Ecto neural progenitor cell (in vitro differentiated cells): ENCODE measurements around the gene PAFAH1B2.
"Not testable (repeated sequence)": the region's sequence is repeated elsewhere in the genome, so short reads cannot be mapped to it uniquely, and the experiment has no call there.

ENCODE experiments used
- DNase-seq: peaks from one replicate; pipeline ENCODE4 v3.0.0-alpha.2; 2018; ENCODE audit warnings: low spot score

Gene PAFAH1B2, protein sequence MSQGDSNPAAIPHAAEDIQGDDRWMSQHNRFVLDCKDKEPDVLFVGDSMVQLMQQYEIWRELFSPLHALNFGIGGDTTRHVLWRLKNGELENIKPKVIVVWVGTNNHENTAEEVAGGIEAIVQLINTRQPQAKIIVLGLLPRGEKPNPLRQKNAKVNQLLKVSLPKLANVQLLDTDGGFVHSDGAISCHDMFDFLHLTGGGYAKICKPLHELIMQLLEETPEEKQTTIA

DNA sequence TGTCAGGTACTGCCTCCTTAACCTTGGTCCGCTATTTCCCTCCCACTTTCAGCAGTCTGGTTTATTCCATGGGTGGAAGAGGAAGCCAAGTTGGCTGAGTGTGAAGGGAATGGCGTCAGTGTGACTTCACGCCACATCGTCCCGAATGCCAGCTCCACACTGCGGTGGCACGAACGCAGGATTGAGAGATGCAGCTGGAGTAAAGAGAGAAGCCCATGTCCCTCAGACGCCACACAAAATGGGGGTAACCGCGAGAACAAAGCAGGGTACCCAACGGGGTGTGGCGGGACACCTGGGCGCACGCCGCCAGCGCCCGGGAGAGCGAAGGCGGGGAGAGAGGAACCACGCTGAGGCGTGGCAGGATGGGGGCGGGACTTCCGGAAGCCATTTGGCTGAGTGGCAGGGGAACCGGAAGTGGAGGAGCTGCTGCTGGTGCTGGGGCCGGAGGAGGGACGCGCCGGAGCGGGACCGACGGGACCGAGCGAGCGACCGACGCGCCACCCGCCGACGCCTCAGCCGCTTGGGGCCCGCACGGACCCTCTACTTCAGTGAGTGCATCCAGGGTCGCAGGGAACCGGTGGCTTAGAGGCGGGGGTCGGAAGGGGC is at the start of gene PAFAH1B2:
Gene PAFAH1B2, plus strand, starts transcription at position 417 of the 606 bp plus-strand sequence. CDS start 8,161 bp downstream, outside the sequence.
- DNase-seq: peak; percentile 95

DNA sequence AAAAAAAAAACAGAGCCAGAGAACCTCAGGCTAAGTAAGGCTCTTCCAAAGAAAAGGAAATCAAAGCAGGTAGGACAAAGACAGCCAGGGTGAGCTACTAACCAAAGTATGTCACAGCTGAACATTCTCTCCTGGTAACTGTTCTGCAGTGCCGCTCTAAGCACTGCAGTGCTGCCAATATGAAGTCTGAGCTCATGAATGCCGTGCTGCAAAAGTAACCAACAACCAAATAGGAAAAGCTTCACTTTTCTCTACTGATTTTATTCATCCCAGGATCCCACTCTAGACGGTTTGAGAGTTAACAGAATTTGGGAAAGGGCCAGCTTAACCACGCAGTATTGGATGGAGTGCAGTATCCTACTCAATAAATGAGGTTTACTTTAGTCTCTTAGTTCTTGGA is 49.3 kb upstream of the PAFAH1B2 start:
- no peak for DNase-seq

DNA sequence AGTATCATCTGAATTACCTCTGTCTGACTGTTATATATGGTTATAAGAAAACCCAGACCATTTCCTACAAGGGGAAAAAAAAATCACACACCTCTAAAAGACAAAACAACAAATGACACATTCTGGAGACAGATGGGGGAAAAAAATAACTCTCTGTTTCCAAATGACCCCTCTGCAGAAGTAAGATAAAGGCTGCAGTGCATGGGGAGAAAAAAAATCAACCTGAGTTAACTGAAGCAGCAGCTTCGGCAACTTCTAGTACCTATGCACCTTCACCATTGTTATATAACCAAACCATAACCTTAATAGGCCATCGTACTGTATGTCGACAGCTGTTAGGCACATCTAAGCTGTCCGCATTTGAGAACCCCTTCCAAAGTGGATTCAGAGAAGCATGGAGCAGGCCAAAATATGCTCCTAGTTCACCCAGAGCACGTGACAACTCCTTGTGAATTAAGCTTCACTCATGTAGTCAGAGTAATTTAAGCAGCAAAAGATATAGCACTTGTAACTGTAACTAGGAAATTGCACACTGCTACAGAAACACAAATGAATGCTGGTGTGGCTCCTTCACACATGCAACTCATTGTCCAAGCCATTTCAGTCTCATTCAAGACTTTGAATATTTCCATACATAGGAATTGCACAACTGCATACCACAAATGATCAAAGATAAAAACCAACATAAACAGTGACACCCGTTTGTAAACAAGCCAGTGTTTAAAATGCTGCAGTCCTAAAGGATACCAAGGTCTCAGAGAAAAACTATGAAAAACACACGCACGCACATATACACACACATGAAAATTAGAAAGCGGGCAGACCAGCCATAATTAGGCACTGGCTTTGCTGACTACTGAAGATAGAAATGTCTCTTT is 48.6 kb upstream of the PAFAH1B2 start:
- no peak for DNase-seq

DNA sequence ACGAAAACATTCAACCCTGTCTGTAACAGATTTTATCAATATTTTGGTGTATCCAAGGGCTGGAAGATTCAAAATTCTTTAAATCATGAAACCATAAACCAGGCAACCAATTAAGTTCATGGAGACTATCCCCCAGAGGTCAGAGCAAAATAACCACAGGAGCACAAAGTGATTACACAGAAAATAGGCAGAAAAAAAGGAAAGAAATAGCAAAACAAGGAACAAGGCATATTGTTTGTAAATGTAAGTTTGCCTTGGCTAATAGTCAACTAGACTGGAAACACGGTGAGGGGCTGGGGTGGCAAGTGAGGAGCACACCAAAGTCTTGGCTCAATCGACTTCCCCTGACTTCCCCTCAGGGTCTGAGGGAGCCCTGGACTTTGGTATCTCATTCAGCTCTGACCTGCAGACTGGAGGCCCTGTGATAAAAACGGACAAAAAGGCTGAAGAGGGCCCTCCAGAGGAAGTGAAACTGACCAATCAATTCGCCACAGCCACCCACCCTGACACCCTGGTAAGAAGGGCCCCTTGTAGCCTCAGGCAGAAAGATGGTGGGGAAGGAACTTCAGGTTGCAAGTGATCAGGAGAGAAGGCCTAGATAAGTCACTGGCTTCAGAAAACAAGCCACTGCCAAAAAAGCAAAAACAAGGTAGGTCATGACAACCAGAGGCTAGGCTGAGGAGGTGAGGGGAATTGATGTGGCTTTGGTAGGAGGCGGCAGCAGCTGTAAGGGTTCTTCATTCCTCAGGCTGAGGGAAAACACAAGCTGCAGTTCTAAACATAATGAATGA is 47.7 kb upstream of the PAFAH1B2 start:
- DNase-seq: peak; percentile 72

DNA sequence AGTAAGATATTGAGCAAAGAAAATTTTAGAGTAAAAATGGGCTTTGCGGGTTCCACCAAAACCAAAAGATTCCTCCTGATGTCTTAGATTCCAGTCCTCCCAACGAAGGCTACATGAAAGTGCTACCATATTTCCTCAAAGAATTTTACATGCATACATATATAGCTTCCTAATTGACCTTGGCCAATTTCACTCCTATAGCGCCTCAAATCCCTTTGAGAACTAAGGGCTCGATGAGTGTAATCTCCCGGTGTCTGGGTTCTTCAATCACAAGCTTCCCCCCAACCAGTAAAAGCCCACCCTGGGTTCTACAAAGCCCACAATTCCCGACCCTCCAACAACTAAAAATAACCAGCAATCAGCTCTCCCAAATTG is 47.1 kb upstream of the PAFAH1B2 start:
- no peak for DNase-seq

DNA sequence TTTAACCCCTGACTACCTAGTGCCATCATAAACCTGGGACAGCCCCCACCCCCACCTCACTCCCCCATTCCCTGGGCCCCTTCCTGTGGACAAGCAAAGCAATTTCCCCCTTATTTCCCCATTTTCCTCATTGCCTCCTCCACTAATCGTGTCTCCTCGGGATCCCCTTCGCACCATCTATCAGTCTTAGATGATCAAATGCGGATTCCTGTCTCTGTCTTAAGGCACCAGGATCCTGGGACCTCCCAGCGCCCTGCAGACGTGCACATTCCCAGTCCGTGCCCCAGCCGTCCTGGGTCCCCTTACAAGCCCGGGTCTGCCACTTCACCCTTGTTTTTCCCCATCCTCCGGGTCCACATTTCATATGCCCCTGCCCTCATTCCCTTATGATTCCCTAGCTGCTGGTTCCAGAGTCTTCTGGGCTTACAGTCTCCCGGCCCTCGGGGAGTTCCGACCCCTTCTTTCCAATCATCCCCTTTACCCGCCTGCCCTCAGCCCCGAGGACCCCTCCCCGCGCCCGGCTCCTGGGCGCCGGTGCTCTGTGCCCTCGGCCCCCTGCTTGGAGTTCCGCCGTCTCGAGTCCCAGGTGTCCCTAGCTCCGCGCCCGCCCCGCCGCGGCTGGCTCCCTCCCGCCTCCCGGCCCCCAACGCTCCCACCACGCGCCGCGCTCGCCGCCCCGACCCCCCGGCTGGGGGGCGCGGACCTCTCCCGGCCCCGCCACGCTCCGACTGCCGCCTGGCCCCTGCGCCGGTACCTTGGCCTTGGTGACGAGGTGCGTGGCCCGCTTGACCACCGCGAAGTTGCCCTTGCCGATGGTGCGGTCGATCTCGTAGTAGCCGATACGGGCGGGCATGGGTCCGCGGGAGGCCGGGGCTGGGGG is 46.5 kb upstream of the PAFAH1B2 start:
- no peak for DNase-seq

DNA sequence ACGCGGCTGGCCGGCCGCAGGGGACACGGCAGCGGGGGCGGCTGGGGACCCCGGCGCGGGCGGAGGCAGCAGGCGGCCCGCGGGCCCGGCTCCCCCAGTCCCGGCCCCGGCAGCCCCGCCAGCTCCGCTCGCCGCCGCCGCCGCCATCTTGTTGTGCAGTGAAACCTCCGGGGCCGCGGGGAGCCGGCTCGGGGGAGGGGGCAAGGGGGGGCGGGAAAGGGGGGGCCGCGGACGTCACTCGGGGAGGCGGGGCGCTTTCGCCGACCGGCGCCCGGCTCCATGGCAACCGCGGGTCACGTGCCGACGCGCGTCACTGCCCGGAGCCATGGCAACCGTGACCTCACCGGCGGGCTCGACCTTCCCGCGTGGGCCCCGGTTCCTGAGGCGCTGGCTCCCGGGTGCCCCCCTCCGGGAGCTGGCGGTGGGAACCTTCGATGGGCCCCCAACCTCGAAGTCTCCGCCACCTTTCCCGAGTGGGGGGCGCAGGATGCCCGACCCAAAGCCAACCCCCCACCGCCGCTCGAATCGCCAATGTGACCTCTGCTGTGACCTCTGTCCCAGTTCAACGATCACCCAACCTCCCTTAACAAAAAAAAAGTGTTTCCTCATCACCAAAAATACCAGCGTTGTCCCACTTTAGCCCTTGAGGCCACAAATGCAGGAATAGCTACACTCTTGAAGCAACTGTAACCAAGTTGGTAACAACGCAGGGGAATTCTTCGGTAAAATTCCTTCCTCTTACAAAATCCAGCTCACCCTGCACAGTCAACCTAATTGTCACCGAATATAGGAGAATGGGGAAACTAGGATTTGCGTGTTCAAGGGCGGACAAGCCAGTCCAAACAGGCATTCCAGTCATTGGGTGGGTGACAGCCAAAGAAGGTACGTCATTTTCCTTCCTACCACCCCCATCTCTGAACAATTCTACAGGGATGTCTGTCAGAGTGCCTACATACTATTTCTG is 45.5 kb upstream of the PAFAH1B2 start, which contains the start of gene SIK3:
Gene SIK3, minus strand, starts transcription at position 160 of the 964 bp plus-strand sequence. Its CDS starts 13 bp downstream, at position 147.
- DNase-seq: peak; percentile 96

DNA sequence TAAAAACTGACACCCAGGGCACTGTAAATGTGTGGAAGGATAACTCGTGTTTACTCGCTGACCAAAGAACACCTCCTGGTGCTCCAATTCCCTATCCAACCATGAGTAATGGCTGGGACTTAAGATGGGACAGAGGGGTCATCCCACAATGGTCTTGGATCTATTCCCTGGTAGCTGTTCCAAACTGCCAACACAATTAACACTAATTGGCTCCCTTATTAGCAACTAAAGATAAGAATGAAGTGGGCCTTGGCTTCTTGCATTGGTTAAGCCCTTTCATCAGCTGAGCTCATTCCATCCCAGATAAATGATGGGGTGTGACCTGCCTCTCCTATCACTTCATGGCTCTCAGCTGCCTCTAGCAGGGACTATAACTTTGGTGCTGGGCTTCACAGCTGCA is 44.4 kb upstream of the PAFAH1B2 start:
- DNase-seq: no peak

DNA sequence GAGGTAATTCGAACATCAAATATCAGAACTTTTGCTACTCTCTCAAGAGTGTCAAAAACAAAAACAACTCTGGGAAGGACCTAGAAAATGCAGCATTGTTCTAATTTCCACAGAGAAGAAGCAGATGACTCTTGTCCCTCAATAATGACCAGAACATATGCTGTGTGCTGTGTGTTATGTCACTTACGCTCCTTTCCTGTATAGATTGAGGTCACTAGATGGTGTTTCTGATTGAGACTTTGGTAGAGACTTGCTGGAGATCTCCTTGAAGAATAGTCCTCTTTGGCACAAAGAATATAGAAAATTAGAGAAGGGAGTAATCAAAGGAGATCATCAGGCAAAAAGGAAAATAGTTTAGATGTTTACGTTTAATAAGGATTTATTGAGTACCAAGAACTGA is 43.5 kb upstream of the PAFAH1B2 start:
- no peak for DNase-seq

DNA sequence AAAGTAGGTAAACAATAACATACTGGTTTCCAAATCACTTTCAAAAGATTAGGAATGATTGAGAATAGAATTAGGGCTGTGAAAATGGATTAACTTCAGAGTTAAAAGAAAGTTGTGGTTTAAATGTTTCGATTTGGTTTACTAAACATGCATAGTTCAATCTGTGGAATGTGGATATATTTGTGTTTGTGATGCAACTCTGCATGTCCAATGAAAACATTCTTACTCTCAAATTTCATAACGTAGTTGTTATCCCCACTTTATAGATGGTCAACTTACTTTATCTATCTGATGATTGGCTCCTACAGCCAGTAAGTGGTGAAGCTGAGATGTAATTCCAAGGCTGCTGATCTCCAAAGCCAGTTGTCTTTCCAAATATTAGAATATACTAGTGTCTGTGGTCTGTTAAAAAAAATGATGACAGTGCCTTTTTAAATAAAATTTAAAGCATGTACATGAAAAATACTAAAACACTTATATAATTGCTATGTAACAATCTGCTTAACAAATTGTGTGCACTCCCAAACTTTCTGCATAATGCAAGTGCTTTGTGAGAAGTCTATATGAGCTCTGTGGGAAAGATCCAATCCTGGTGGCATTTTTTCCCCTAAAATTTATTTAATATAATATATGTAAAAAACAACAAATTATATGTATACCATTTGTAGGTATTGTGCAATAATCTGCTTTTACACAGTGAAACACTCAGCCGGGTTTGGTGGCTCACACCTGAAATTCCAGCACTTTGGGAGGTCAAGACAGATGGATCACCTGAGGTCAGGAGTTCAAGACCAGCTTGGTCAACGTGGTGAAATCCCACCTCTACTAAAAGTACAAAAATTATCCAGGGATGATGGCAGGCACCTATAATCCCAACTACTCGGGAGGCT is 36.1 kb upstream of the PAFAH1B2 start:
- no peak for DNase-seq

DNA sequence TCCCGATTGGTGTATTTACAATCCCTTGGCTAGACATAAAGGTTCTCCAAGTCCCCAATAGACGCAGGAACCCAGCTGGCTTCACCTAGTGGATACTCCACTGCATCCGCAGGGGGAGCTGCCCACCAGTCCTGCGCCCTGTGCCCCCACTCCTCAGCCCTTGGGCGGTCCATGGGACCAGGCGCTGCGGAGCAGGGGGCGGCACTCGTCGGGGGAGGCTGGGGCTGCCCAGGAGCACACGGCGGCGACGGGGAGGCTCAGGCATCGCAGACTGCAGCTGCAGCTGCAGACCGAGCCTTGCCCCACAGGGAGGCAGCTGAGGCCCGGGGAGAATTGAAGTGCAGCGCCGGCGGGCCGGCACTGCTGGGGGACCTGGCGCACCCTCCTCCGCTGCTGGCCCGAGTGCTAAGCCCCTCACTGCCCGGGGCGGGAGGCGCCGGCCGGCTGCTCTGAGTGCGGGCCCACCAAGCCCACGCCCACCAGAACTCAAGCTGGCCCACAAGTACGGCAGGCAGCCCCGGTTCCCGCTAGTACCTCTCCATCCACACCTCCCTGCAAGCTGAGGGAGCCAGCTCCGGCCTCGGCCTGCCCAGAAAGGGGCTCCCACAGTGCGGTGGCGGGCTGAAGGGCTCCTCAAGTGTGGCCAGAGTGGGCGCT is 33.7 kb upstream of the PAFAH1B2 start:
- DNase-seq: no peak

DNA sequence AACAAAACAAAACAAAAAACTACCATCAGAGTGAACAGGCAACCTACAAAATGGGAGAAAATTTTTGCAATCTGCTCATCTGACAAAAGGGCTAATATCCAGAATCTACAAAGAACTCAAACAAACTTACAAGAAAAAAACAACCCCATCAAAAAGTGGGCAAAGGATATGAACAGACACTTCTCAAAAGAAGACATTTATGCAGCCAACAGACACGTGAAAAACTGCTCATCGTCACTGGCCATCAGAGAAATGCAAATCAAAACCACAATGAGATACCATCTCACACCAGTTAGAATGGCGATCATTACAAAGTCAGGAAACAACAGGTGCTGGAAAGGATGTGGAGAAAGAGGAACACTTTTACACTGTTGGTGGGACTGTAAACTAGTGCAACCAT is 31.6 kb upstream of the PAFAH1B2 start:
- DNase-seq: not testable (repeated sequence)

DNA sequence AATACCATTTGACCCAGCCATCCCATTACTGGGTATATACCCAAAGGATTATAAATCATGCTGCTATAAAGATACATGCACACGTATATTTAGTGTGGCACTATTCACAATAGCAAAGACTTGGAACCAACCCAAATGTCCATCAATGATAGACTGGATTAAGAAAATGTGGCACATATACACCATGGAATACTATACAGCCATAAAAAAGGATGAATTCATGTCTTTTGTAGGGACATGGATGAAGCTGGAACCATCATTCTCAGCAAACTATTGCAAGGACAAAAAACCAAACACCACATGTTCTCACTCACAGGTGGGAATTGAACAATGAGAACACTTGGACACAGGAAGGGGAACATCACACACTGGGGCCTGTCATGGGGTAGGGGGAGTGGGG is 31.1 kb upstream of the PAFAH1B2 start:
- DNase-seq: not testable (repeated sequence)

DNA sequence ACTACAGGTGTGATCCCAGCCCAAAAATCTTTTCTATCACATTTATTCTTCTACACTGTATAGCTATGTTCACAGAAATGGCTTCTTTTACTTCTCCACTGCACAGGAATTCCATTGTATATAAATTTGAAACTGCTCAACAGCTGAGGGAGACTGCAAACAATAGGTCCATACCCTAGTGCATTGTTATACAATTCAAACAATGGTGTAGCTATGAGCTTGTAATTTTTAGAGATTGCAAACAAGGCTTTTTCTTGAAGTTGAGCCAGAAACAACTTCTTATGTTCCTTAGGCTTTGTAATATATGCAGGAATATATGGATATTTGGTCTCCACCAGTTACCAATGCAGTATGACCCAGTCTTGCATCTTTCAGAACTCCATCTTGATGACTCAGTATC is 26.4 kb upstream of the PAFAH1B2 start:
- DNase-seq: no peak

DNA sequence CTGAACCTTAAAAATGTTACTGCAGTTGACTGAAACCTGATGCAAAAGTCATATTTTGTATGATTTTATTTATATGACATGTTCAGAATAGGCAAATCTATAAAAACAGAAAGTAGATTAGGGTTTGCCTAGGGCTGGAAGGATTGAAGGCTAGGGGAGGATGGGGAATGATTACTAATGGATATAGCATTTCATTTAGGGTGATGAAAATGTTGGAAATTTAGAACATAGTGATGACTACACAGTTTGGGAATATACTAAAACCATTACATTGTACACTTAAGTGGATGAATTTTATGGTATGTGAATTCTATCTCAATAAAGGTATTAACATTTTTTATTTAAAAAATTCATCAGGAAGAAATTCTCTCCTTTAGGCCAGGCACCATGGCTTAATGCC is 22.9 kb upstream of the PAFAH1B2 start:
- no peak for DNase-seq

DNA sequence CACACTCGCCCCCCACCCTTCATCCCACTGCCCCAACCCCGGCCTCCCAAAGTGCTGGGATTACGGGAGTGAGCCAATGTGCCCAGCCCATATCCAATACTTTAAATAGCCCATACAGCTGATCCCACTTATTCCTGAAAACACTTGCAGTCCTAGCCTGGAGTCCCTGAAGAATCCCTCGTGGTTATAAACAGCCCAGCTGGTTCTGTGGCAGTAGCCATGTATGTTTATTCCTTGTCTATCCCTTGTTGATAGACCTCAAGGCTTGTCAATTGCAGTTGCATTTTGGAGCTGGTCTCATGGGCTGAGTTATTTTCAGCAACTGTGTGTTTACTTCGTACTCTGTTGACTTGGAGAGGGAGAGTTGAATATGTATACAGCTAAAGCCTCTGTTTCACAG is 21.5 kb upstream of the PAFAH1B2 start:
- no peak for DNase-seq

DNA sequence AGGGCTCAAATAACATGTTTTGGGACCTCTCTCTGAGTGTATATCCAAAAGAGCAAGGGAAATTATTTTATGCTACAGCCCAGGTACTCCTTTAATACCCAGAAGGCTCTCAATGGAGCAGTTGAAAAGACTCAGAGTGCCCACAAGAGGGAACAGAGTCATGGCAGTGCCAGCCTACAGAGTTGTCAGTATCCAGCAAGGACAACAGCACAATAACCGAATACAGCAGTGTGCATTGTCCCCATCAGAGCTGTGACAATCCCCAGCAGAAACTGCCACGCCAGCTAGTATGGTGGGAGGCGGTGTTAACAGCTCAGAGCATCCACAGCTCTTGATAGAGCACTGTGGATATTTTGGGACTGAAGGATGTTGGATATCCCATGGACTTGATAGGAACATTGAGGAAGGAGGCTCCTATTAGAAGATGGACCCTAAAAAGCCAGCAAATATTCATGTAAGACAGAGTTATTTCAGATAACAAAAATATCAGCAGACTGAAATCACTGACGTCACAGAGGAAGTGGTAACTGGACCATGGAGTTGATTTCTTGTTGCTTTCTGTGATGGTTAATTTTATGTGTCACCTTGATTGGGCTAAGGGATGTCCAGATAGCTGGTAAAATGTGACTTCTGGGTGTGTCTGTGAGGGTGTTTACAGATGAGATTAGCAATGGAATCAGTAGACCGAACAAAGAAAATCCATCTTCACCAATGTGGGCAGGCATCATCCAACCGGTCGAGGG is 17.7 kb upstream of the PAFAH1B2 start:
- DNase-seq: no peak
